HG03064 (cell line): ENCODE measurements around the gene SLC10A7.

ENCODE experiments used
- ATAC-seq: cut with Tn5 transposase; IDR thresholded peaks from one replicate; pipeline ENCODE4 v1.9.1; 2021; ENCODE audit warnings: low read depth; ENCODE audit not compliant: unreplicated experiment

SLC10A7 gene

GRCh38 chr4:146273204-146273901 is 248.4 kb downstream of the SLC10A7 start:
- ATAC-seq, result peak; percentile 54

GRCh38 chr4:146271466-146271865 is 250.3 kb downstream of the SLC10A7 start:
- ATAC-seq, result no peak

- peak; percentile 58 for ATAC-seq
Measured at GRCh38 chr4:146269228-146269653, 252.5 kb downstream of the SLC10A7 start.

- no peak for ATAC-seq
Measured at GRCh38 chr4:146267826-146268225, 253.9 kb downstream of the SLC10A7 start.

GRCh38 chr4:146265950-146266490 is 255.7 kb downstream of the SLC10A7 start:
- ATAC-seq, result no peak

GRCh38 chr4:146263793-146264192 is 257.9 kb downstream of the SLC10A7 start:
- no peak for ATAC-seq

- no peak for ATAC-seq
Measured at GRCh38 chr4:146261041-146261440, 260.7 kb downstream of the SLC10A7 start.

GRCh38 chr4:146260521-146260920 is 261.2 kb downstream of the SLC10A7 start:
- ATAC-seq, result no peak

GRCh38 chr4:146257511-146257910 is 264.2 kb downstream of the SLC10A7 start:
- no peak for ATAC-seq

GRCh38 chr4:146256328-146256727 is 265.4 kb downstream of the SLC10A7 start:
- no peak for ATAC-seq

- ATAC-seq, result no peak
Measured at GRCh38 chr4:146255874-146256273, 265.9 kb downstream of the SLC10A7 start.

- no peak for ATAC-seq
Measured at GRCh38 chr4:146255463-146255862, 266.3 kb downstream of the SLC10A7 start.

- no peak for ATAC-seq
Measured at GRCh38 chr4:146252969-146253611, 268.6 kb downstream of the SLC10A7 start.

- ATAC-seq, result no peak
Measured at GRCh38 chr4:146247356-146247755, 274.4 kb downstream of the SLC10A7 start.

GRCh38 chr4:146246381-146246780 is 275.4 kb downstream of the SLC10A7 start:
- ATAC-seq, result no peak

GRCh38 chr4:146245850-146246249 is 275.9 kb downstream of the SLC10A7 start:
- ATAC-seq, result no peak

GRCh38 chr4:146245246-146245645 is 276.5 kb downstream of the SLC10A7 start:
- no peak for ATAC-seq

- no peak for ATAC-seq
Measured at GRCh38 chr4:146244496-146244895, 277.2 kb downstream of the SLC10A7 start.

GRCh38 chr4:146243883-146244277 is 277.9 kb downstream of the SLC10A7 start:
- ATAC-seq, result no peak

- ATAC-seq, result peak; percentile 80
Measured at GRCh38 chr4:146243141-146243882, 278.4 kb downstream of the SLC10A7 start.

GRCh38 chr4:146238107-146238506 is 283.6 kb downstream of the SLC10A7 start:
- no peak for ATAC-seq
